HG03571 (cell line): ENCODE data around the gene PCDHB1.

ENCODE experiments used
- ATAC-seq: cut with Tn5 transposase; IDR thresholded peaks from one replicate; pipeline ENCODE4 v1.9.1; 2021; ENCODE audit not compliant: unreplicated experiment

PCDHB1 gene

GRCh38 chr5:141050622-141051520 is at the start of gene PCDHB1:
Gene PCDHB1 (plus strand): TSS chr5:141051374. CDS start chr5:141051471, 97 bp downstream.
- no peak for ATAC-seq

GRCh38 chr5:141001446-141001843 is 49.7 kb upstream of the PCDHB1 start:
- no peak for ATAC-seq

GRCh38 chr5:141001844-141002604 is 49.1 kb upstream of the PCDHB1 start:
- no peak for ATAC-seq

- ATAC-seq: no peak
Observed at GRCh38 chr5:141002605-141002965, 48.6 kb upstream of the PCDHB1 start.

GRCh38 chr5:141003031-141003430 is 48.1 kb upstream of the PCDHB1 start:
- ATAC-seq: no peak

GRCh38 chr5:141003791-141004611 is 47.2 kb upstream of the PCDHB1 start:
- ATAC-seq: no peak

GRCh38 chr5:141007791-141008190 is 43.4 kb upstream of the PCDHB1 start:
- ATAC-seq: no peak

GRCh38 chr5:141010047-141010793 is 41.0 kb upstream of the PCDHB1 start:
- ATAC-seq: no peak

GRCh38 chr5:141017943-141018342 is 33.2 kb upstream of the PCDHB1 start:
- ATAC-seq: no peak

- ATAC-seq: no peak
Observed at GRCh38 chr5:141022384-141022783, 28.8 kb upstream of the PCDHB1 start.

- ATAC-seq: no peak
Observed at GRCh38 chr5:141031006-141031405, 20.2 kb upstream of the PCDHB1 start.

GRCh38 chr5:141032626-141033025 is 18.5 kb upstream of the PCDHB1 start:
- no peak for ATAC-seq

GRCh38 chr5:141039061-141039460 is 12.1 kb upstream of the PCDHB1 start:
- no peak for ATAC-seq

GRCh38 chr5:141039517-141039916 is 11.7 kb upstream of the PCDHB1 start:
- ATAC-seq: no peak

- no peak for ATAC-seq
Observed at GRCh38 chr5:141040093-141040770, 10.9 kb upstream of the PCDHB1 start.

GRCh38 chr5:141040771-141041426 is 10.3 kb upstream of the PCDHB1 start:
- ATAC-seq: no peak

GRCh38 chr5:141041427-141041785 is 9.8 kb upstream of the PCDHB1 start:
- ATAC-seq: no peak

GRCh38 chr5:141042555-141042954 is 8.6 kb upstream of the PCDHB1 start:
- no peak for ATAC-seq

- ATAC-seq: no peak
Observed at GRCh38 chr5:141051521-141051866, 320 bp downstream of the PCDHB1 start.

- no peak for ATAC-seq
Observed at GRCh38 chr5:141077826-141078225, 26.7 kb downstream of the PCDHB1 start.
